GM12865 (cell line): Measurements from ENCODE around the gene TANGO6.

Experiments
- DNase-seq: peaks from one replicate; pipeline ENCODE4 v3.0.0; 2010; ENCODE audit warnings: low read depth
- H3K4me3 ChIP-seq: 2 replicates; pipeline ENCODE4 v1.5.1; 2011; ENCODE audit warnings: mild to moderate bottlenecking, low read depth, low read length, control low read depth
- CTCF ChIP-seq: IDR thresholded peaks from 2 replicates; pipeline ENCODE4 v1.5.1; 2011; ENCODE audit warnings: low read length, control low read depth, low read depth, inconsistent platforms; ENCODE audit not compliant: insufficient read depth; ENCODE audit errors: missing control alignments

The TANGO6 gene

GRCh38 chr16:69127966-69128510, 284.7 kb downstream of the TANGO6 start:
- TF ChIP-seq CTCF: no peak
- H3K4me3 ChIP-seq: no peak overlapping the region
- no peak for DNase-seq

GRCh38 chr16:69130461-69130860, 287.1 kb downstream of the TANGO6 start:
- TF ChIP-seq CTCF: no peak
- H3K4me3 ChIP-seq: no peak overlapping the region
- DNase-seq: no peak

- H3K4me3 ChIP-seq: peak overlapping the region; percentile 80
- no peak for TF ChIP-seq CTCF
- DNase-seq: peak; percentile 46
These were observed 288.0 kb downstream of the TANGO6 start for GRCh38 chr16:69131167-69131838.

GRCh38 chr16:69131839-69132423, 288.6 kb downstream of the TANGO6 start:
- peak overlapping the region; percentile 80 for H3K4me3 ChIP-seq
- TF ChIP-seq CTCF: no peak
- peak; percentile 87 for DNase-seq

GRCh38 chr16:69132424-69133252, 289.3 kb downstream of the TANGO6 start, which contains the start of the genes CHTF8 and UTP4:
Gene CHTF8 (minus strand): TSS chr16:69132588. CDS start chr16:69121458, 11,130 bp downstream.
Gene UTP4 (plus strand): TSS chr16:69132649. CDS start chr16:69133460, 811 bp downstream.
- TF ChIP-seq CTCF: no peak
- DNase-seq: peak; percentile 91
- peak within 1 kb of the TSS; percentile 80 for H3K4me3 ChIP-seq

GRCh38 chr16:69133373-69133954, 290.1 kb downstream of the TANGO6 start:
- no peak for DNase-seq
- peak overlapping the region; percentile 80 for H3K4me3 ChIP-seq
- TF ChIP-seq CTCF: no peak
